Sigmoid colon (tissue), 4 donors: ENCODE results near the gene TENT5A.

Source experiments
- CTCF ChIP-seq, 4 experiments: fragments of 450-650 bp in 3 of 4; fragments of 200-600 bp in 1 of 4; IDR thresholded peaks; one replicate each; pipeline ENCODE4 v1.5.1; 2016 to 2019; ENCODE audit warnings: antibody characterized with exemption in 4 of 4, mild to moderate bottlenecking in 3 of 4, moderate library complexity in 2 of 4
- EP300 ChIP-seq, 4 donors: sonication (generic); formaldehyde crosslinking; IDR thresholded peaks; one replicate each; pipeline ENCODE4 v1.6.1; 2017; ENCODE audit warnings: antibody characterized with exemption in 4 of 4
- POLR2A ChIP-seq, 2 donors: fragments of 450-650 bp; IDR thresholded peaks; one replicate each; pipeline ENCODE4 v1.6.1; 2016; ENCODE audit warnings: antibody characterized with exemption in 2 of 2, mild to moderate bottlenecking in 2 of 2, moderate library complexity in 2 of 2
- POLR2AphosphoS5 ChIP-seq, 4 donors: sonication (generic); formaldehyde crosslinking; IDR thresholded peaks; one replicate each; pipeline ENCODE4 v1.6.1; 2017; ENCODE audit warnings: antibody characterized with exemption in 4 of 4

- TF ChIP-seq POLR2A (IDR thresholded peaks at IDR 0.05) (no peak), CTCF (IDR thresholded peaks at IDR 0.05) (no peak), POLR2AphosphoS5 (IDR thresholded peaks at IDR 0.05) (no peak), EP300 (IDR thresholded peaks at IDR 0.05) (no peak)
Observed at GRCh38 chr6:81793821-81794475, 41.5 kb upstream of the TENT5A start.
